ENCODE data around the gene WARS2.
A peak's percentile ranks its signal among the peaks of the same experiment; 100 is the strongest.

WARS2 gene

DNA sequence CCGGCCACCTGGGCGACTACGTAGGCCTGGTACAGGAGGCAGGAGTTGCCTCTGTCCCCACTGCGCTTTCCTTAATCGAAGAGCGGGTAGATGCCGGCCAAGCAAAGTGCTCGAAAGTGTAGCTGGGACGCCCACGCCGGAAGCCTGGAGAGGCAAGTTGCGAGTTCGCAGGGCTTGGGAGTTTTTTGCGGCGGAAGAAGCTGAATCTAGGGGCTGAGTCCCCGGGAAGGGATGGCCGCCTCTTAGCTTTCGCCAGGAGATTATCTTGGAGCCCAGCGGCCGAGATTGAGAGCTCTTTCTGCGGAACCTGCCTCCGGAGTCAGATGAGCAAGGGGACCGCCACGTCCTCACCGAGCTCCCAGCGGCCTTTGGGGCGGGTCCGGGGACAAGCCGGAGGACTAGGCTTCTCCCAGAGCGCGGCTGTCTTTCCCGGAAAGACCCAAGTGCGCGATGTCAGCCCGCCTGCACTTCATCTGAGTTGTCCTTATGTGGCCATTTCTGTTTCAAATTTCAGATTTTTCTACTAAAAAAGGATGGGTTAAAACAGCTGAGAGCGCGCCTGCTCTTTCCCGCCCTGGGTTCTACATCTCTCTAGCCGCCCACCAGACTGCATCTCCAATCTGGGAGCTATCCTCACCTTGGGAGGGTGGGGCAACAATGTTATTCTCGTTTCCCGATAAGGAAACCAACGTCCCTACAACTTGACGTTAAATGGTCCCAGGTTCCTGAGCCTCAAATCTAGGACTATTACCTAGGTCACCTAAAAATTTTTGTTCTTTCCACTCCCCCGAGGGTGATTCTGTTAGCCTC, 139.9 kb downstream of the WARS2 start:
- Mint-ChIP-seq H3K27me3 (ENCODE audit: low read depth) (peaks cover 85% of the 10 kb centered on the region), H3K27ac (no peak overlapping the region), H3K36me3 (ENCODE audit: low read depth) (peaks cover 2% of the 10 kb centered on the region), H3K9me3 (peaks cover under 1% of the 10 kb centered on the region), H3K4me1 (ENCODE audit: low read depth) (peaks cover 3% of the 10 kb centered on the region), H3K4me3 (no peak overlapping the region)

DNA sequence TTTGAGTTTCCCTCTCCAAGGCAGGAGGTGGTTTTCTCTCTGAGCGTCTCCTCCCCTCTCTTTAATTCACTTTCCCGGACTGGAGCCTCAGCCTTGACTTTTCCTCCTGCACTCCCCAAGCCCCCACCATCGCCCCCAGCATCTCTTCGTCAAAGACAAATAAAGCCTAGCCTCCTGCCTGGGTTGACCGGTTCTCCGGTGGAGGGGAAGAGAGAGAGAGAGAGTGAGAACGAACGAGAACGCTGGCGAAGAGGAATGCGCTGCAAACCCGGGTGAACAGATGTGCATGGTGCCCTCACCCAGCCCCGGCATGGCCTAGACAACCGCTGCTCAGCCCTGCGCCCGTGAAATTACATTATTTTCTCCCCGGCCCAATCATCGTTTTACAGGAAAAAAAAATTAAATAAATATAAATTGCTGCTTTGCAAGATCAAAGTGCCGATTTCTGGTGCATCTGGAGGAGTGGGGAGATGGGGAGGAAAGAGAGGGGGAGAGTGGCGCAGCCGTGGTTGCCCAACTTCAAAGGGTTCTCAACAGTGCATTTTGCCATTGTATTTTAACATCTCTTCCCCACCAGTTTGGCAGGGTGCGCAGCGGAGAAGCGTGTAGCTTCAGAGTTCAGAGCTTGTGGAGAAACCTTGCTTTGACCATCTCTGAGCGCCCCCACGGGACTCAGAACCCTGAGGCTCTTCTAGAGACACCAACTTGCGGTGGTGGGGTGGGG, 140.9 kb downstream of the WARS2 start:
- Mint-ChIP-seq H3K4me3 (no peak overlapping the region), H3K4me1 (ENCODE audit: low read depth) (peaks cover 3% of the 10 kb centered on the region), H3K27ac (no peak overlapping the region), H3K36me3 (ENCODE audit: low read depth) (peaks cover 2% of the 10 kb centered on the region), H3K9me3 (no peaks in the 10 kb centered on the region), H3K27me3 (ENCODE audit: low read depth) (peaks cover 84% of the 10 kb centered on the region)

DNA sequence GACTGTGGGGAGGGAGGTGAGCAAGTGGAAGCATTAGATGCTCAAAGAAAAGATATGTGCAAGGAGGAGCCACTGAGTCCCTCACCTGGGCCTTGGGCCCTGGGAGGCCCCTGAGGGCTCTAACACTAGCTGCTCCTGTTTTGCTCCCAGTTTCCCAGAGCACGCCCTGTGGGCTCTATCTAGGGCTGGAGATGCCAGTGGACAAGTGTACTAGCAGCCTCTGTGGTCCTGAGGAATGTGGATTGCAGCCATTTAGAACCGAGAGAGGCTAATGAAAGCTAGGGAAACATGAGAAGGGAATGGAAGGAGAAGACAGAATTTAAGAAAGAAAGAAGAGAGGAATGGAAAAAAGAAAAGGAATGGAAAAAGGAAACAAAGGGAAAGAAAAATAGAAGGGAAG, 142.3 kb downstream of the WARS2 start:
- H3K27ac Mint-ChIP-seq: peak overlapping the region; percentile 49
- H3K36me3 Mint-ChIP-seq (ENCODE audit: low read depth): peaks cover 4% of the 10 kb centered on the region
- peaks cover 4% of the 10 kb centered on the region for H3K9me3 Mint-ChIP-seq
- H3K4me3 Mint-ChIP-seq: no peak overlapping the region
- peaks cover 84% of the 10 kb centered on the region for H3K27me3 Mint-ChIP-seq (ENCODE audit: low read depth)
- H3K4me1 Mint-ChIP-seq (ENCODE audit: low read depth): peaks cover 3% of the 10 kb centered on the region

DNA sequence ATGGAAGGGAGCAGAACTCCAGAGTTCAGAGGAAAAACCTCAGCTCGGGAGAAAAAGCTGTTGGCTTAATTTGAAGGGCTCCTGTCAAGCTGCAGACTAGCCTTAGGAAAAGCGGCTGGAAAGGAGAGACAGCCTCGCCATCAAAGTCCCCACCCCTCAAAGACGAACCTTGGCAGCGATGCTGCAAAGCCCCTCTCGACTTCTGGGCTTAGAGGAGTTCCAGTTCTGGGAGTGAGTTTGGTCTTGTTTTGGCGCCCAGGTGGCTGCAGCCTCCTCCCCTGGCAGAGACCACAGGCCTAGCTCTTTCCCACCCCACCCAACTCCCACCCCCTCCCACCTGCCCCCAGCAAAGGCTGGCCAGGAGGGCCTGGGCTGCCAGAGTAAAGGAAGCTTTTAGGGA, 143.2 kb downstream of the WARS2 start:
- Mint-ChIP-seq H3K4me1 (ENCODE audit: low read depth) (peaks cover 3% of the 10 kb centered on the region), H3K36me3 (ENCODE audit: low read depth) (peaks cover 6% of the 10 kb centered on the region), H3K27ac (no peak overlapping the region), H3K27me3 (ENCODE audit: low read depth) (peaks cover 80% of the 10 kb centered on the region), H3K4me3 (no peak overlapping the region), H3K9me3 (peaks cover 6% of the 10 kb centered on the region)

DNA sequence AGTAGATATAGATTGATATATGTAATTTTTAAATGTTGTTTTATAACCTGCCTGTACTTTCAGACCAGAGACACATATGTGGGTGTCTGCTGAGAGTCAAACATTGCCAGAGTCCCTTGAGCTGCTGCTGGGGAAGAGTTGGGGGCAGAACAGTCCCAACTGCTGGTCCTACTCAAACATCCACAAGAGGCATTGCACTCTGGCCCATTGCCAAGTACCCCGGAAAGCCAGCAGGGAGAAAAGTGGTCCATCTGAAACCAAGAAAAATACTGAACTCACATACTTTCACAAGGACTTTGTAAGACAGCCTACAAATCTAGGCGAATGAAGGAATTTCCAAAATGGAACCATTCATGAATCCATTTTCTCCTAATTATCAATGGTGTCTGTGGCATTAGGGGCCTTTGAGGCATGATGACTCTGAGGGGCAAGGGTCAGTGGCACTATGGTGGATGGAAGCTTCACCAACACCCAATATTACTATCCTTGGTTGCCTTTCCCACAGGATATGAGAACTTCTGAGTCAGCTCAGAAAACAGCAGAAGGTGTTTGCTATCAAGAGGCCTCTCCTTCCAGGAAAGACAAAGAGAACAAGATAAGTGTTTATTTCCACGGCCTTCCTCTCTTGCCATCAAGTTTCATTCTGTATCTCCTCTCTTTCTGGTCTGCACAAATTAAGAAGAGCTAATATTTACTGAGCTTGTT, 145.0 kb downstream of the WARS2 start:
- Mint-ChIP-seq H3K4me1 (ENCODE audit: low read depth) (no peaks in the 10 kb centered on the region), H3K9me3 (peaks cover 9% of the 10 kb centered on the region), H3K36me3 (ENCODE audit: low read depth) (peaks cover 7% of the 10 kb centered on the region), H3K4me3 (no peak overlapping the region), H3K27me3 (ENCODE audit: low read depth) (peaks cover 81% of the 10 kb centered on the region), H3K27ac (no peak overlapping the region)

DNA sequence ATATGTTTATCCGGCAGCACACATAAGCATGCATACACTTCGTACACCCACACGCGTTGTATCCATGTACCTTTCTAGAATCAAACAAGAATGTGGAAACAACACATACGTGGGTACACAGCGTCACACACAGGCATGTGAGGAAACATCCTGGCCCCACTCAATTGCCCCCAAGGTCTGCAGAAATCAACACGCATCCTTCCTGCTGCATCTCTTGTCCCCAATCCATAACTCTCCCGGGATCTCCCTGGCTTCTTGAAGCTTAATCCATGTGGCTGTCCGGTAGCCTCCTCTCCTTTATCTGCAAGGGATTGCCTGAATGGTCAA, 146.8 kb downstream of the WARS2 start:
- H3K4me3 Mint-ChIP-seq: peak overlapping the region; percentile 1
- peaks cover 7% of the 10 kb centered on the region for H3K36me3 Mint-ChIP-seq (ENCODE audit: low read depth)
- H3K27me3 Mint-ChIP-seq (ENCODE audit: low read depth): peaks cover 81% of the 10 kb centered on the region
- peaks cover 9% of the 10 kb centered on the region for H3K9me3 Mint-ChIP-seq
- H3K27ac Mint-ChIP-seq: peak overlapping the region; percentile 71
- no peaks in the 10 kb centered on the region for H3K4me1 Mint-ChIP-seq (ENCODE audit: low read depth)

DNA sequence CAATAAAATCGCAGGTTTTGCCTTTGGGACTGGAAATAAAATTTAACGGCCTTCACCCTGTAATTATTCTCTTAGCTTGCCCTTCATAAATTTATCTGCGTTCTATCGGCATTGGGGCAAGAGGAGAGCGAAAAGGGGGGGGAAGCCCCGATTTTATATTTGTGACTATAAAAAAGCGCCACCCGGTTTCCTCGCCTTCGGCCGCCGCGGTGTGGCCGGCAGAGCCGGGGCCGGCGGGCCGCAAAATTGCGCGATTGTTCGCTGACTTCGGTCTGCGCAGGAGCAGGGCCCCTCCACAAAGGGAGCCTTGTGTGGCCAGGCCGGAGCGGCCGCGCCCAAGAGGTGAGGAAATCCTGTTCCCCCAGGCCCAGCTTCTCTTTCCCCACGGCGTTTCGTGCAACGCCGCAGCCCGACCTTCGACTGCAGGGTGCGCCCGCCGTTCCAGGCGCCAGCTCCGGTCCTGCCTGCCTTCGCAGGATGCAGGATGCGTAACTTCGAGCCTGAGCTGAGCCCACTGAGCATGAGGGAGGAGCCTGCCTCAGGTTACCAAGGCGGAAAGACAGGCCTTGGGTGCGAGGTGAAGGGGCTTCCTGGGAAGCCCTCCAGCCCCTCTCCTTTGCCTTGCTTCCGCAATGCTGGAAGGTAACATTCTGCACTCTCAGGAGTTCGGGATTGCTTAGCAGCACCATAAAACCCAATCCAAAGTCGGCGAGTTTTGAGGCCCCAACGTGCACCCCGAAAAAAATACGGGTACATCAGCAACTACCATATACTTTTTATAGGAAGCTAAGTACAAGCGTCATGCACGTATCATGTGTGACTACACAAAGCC, 147.4 kb downstream of the WARS2 start:
- Mint-ChIP-seq H3K9me3 (peaks cover 9% of the 10 kb centered on the region), H3K4me3 (no peak overlapping the region), H3K4me1 (ENCODE audit: low read depth) (no peaks in the 10 kb centered on the region), H3K27ac (no peak overlapping the region), H3K36me3 (ENCODE audit: low read depth) (peaks cover 7% of the 10 kb centered on the region), H3K27me3 (ENCODE audit: low read depth) (peaks cover 81% of the 10 kb centered on the region)

DNA sequence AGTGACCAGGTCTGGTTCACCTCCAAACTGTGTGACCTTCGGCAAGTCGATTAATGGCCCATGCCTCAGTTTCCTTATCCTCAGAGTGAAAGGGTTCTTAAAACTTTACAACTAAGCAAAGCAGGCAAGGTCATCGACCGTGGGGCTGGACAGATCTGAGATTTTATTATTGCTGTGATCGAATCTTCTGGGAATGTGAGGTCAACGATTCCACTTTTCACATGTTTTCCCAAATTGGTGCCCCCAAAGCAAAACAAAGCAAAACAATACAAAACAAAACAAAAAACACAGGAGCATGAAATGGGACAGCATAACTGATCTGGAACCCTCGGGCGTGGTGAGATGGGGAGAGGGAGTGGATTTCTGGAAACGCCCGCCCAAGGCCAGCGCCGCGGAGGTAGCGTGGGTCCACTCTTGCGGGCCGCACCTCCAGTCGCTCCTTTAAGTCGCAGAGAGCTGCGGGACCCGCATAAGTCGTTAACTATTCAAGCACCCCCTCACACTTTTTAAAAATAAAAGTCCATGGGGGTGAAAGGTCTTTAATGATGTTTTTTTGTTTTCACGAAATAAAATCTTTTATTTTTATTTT, 148.1 kb downstream of the WARS2 start:
- Mint-ChIP-seq H3K4me1 (ENCODE audit: low read depth) (no peaks in the 10 kb centered on the region), H3K27ac (peak overlapping the region; percentile 50), H3K4me3 (no peak overlapping the region), H3K27me3 (ENCODE audit: low read depth) (peaks cover 83% of the 10 kb centered on the region), H3K9me3 (peaks cover 9% of the 10 kb centered on the region), H3K36me3 (ENCODE audit: low read depth) (peaks cover 7% of the 10 kb centered on the region)

DNA sequence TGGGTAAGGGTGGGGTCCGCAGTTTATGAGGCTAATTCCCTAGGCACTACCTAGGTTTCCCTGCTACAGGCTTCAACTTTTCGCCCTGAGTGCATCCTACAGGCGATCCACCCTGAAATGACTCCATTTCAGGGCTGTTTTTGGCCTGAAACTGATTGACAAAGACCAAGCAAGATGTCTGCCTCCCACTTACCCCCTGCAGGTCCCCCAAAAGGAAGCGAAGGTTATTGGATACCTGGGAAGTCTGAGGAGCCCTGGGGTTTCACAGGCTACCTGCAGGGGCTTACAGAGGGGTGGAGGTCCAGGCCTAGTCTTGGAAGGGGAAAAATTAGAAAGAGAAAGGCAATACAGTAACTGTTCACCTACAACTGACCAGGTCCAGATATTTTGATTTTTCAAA, 149.0 kb downstream of the WARS2 start:
- no peaks in the 10 kb centered on the region for H3K4me1 Mint-ChIP-seq (ENCODE audit: low read depth)
- H3K4me3 Mint-ChIP-seq: no peak overlapping the region
- H3K27me3 Mint-ChIP-seq (ENCODE audit: low read depth): peaks cover 92% of the 10 kb centered on the region
- peaks cover 16% of the 10 kb centered on the region for H3K9me3 Mint-ChIP-seq
- peaks cover 12% of the 10 kb centered on the region for H3K36me3 Mint-ChIP-seq (ENCODE audit: low read depth)
- H3K27ac Mint-ChIP-seq: no peak overlapping the region

DNA sequence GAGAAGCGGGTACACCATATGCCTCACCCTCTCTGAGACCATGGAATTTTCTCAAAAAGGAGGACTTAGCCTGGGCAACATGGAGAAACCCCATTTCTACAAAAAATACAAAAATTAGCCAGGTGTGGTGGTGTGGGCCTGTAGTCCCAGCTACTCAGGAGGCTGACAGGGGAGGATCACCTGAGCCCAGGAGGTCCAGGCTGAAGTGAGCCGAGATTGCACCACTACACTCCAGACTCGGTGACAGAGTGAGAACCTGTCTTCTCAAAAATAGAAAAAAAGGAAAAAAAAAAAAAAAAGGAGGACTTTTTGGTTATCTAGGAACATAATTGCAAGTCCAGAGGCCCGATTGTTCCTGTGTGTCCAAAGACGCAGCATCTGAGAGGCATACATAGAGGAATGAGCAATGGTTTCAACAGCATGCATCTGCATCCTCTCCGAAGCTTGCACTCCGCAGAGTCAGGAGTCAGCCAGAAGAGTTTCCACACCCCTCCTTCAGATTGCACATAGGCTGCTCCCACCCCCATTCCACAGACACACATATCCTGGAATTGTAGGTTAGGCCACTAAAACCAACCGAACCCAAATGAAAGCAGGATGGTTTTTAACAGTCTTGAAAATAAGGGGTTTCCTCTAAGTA, 149.8 kb downstream of the WARS2 start:
- peaks cover 15% of the 10 kb centered on the region for H3K36me3 Mint-ChIP-seq (ENCODE audit: low read depth)
- peak overlapping the region; percentile 75 for H3K27ac Mint-ChIP-seq
- peaks cover 22% of the 10 kb centered on the region for H3K9me3 Mint-ChIP-seq
- H3K4me3 Mint-ChIP-seq: no peak overlapping the region
- H3K4me1 Mint-ChIP-seq (ENCODE audit: low read depth): no peaks in the 10 kb centered on the region
- H3K27me3 Mint-ChIP-seq (ENCODE audit: low read depth): peaks cover 94% of the 10 kb centered on the region

DNA sequence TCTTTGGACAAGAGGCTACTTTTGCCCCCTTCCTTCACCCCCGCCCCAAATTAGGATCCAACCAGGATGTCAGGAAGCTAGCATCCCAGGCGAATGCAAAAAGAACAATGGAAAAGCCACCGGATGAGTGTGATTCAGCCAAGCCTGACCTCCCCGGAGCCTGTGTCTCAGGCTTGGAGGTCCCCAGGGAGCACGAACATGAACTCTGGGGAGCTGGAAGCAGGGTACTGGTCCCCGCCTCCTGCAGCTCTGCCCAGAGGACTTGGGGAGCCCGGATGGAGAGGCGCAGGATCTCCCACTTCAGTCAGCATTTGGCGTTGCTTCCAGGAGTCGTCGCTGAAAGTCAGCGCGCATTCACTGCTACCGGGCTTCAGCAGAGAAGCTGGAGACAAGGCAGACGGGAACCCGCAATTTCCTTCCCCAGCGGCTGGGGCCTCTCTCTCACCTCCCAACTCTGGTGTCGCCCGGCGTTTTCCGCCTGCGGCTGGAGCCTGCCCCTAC, 150.5 kb downstream of the WARS2 start:
- peaks cover 20% of the 10 kb centered on the region for H3K36me3 Mint-ChIP-seq (ENCODE audit: low read depth)
- H3K27ac Mint-ChIP-seq: no peak overlapping the region
- H3K9me3 Mint-ChIP-seq: peaks cover 25% of the 10 kb centered on the region
- H3K27me3 Mint-ChIP-seq (ENCODE audit: low read depth): peaks cover 94% of the 10 kb centered on the region
- H3K4me1 Mint-ChIP-seq (ENCODE audit: low read depth): no peaks in the 10 kb centered on the region
- no peak overlapping the region for H3K4me3 Mint-ChIP-seq

DNA sequence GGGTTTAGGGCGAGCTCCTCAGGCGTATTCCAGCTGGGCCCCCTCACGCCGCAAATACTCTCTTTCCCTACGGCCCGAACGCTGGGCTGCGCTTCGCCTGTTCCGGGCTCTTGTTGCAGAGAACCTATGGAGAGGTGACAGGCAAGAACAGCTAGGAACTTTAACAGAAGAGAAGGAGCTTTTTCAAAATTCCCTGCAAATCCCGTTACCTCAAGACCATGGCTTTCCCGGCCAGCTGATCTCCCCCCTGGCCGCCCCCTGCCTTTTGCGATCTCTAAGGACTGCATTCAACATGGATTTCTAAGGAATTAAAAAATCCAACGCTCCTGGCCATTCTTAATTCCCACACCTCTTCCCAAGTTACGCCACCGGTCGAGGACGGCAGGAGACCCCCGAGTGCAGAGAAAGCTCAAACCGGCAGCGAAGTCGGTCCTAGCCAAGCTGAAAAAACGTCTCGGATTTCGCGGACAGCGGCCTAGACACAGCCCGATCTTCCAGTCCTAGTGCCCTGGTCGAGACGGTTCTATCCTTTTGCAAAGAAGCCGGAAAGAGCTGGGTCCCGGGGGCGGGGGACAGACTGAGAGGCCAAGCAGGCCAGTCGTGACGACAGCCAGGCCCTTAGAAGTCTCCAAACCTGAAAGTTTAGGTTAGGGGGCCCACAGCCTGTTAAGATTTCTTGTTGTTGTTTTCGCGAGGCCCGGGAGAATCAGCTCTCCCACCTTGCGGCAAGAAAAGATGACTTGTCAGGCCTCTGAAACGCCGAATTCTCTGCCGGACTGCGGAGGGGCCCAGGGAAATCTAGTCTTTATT, 151.2 kb downstream of the WARS2 start:
- Mint-ChIP-seq H3K27ac (peak overlapping the region; percentile 15), H3K9me3 (peaks cover 29% of the 10 kb centered on the region), H3K4me3 (no peak overlapping the region)

More for the DNA sequence above, 151.2 kb downstream of the WARS2 start:
- peaks cover 20% of the 10 kb centered on the region for H3K36me3 Mint-ChIP-seq (ENCODE audit: low read depth)
- peaks cover 3% of the 10 kb centered on the region for H3K4me1 Mint-ChIP-seq (ENCODE audit: low read depth)
- H3K27me3 Mint-ChIP-seq (ENCODE audit: low read depth): peaks cover 95% of the 10 kb centered on the region
